GM12892 (cell line): ENCODE data around the gene OR8D1.
A peak's percentile ranks its signal among the peaks of the same experiment; 100 is the strongest.
"Not testable (repeated sequence)": the region's sequence is repeated elsewhere in the genome, so short reads cannot be mapped to it uniquely, and the experiment has no call there.

ENCODE experiments used
- DNase-seq: peaks from one replicate; pipeline ENCODE4 v3.0.0; 2011; ENCODE audit not compliant: insufficient read length
- FAIRE-seq: peaks from 2 replicates; lab custom pipeline; 2011; peaks lifted over from hg19 to GRCh38; lab: Jason Lieb, UNC
- POLR2A ChIP-seq: IDR thresholded peaks from 2 replicates; pipeline ENCODE4 v1.6.1; 2011; ENCODE audit warnings: low read depth, low read length, control low read depth
- POLR2AphosphoS5 ChIP-seq: IDR thresholded peaks from 2 replicates; pipeline ENCODE4 v1.6.1; 2011; ENCODE audit warnings: low read depth, low read length, control low read depth
- TAF1 ChIP-seq: IDR thresholded peaks from 2 replicates; pipeline ENCODE4 v1.6.1; 2011; ENCODE audit warnings: low read depth, mild to moderate bottlenecking, control low read depth, low read length, borderline replicate concordance

Gene OR8D1

GRCh38 chr11:124277207-124277606 is 36.5 kb downstream of the OR8D1 start:
- no peak for TF ChIP-seq POLR2A
- no peak for TF ChIP-seq TAF1
- no peak for TF ChIP-seq POLR2AphosphoS5
- DNase-seq = no peak

GRCh38 chr11:124276081-124276480 is 37.7 kb downstream of the OR8D1 start:
- FAIRE-seq (no peak), DNase-seq (no peak)
- TF ChIP-seq POLR2A = no peak
- TF ChIP-seq POLR2AphosphoS5 = no peak
- no peak for TF ChIP-seq TAF1

More at GRCh38 chr11:124277207-124277606, 36.5 kb downstream of the OR8D1 start:
- FAIRE-seq = no peak

GRCh38 chr11:124274000-124274399 is 39.7 kb downstream of the OR8D1 start:
- DNase-seq = no peak
- no peak for TF ChIP-seq POLR2AphosphoS5
- no peak for TF ChIP-seq POLR2A
- TF ChIP-seq TAF1 = no peak
- FAIRE-seq = no peak

GRCh38 chr11:124270886-124271285 is 42.9 kb downstream of the OR8D1 start:
- DNase-seq, FAIRE-seq: not testable (repeated sequence)

- FAIRE-seq = peak; percentile 69
Measured at GRCh38 chr11:124265041-124265440, 48.7 kb downstream of the OR8D1 start.

GRCh38 chr11:124256076-124256475 is 57.7 kb downstream of the OR8D1 start, which contains the start of gene OR8G5:
TSS of gene OR8G5 (plus strand) at chr11:124256376. CDS start at chr11:124264932, 8,556 bp downstream.
- TF ChIP-seq POLR2A (no peak), POLR2AphosphoS5 (no peak), TAF1 (no peak)
- DNase-seq (no peak), FAIRE-seq (no peak)

More at GRCh38 chr11:124265041-124265440, 48.7 kb downstream of the OR8D1 start:
- not testable (repeated sequence) for DNase-seq
